ENCODE results near the gene GALNT9. TPM values are rescaled to one million over a fixed set of nuclear protein-coding genes. Genes with fewer than 3 reads are reported as not detected.
"Not testable (repeated sequence)": the region's sequence is repeated elsewhere in the genome, so short reads cannot be mapped to it uniquely, and the experiment has no call there.

Gene GALNT9
- total RNA-seq, 1 experiment from 2014 or later: 0.44 TPM

DNA sequence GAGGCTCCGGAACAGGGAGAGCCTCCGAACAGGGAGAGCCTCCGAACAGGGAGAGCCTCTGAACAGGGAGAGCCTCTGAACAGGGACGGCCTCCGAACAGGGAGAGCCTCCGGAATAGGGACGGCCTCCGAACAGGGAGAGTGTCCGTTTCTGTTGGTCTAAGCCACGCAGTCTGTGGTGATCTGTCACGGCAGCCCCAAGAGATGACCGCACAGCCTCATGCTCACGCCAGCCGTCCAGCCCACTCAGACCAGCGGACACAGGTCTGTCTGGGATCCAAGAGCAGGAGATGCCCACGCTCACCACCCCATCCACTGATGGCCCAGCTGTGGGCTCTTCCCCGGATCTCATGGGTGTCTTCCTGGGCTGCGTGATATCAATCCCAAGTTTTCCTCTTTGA, 33.3 kb downstream of the GALNT9 start:
- no peak for DNase-seq
- POLR2A ChIA-PET (ENCODE audit: unreplicated experiment): no interaction called here
- H3K27ac ChIP-seq (ENCODE audit: low read length): no peak overlapping the region
- CTCF ChIA-PET: no interaction called here
- no peaks in the 10 kb centered on the region for H3K36me3 ChIP-seq (ENCODE audit: low read depth, low read length)
- no peak overlapping the region for H3K4me3 ChIP-seq (ENCODE audit: low read length)
- intact Hi-C loops (cut with micrococcal nuclease): no loop called here
- H3K79me2 ChIP-seq (ENCODE audit: low read length): no peaks in the 10 kb centered on the region
- no peaks in the 10 kb centered on the region for H3K9me2 ChIP-seq (replicated peaks; ENCODE audit: low read length)
- H3K4me1 ChIP-seq (ENCODE audit: insufficient read depth, low read length): no peaks in the 10 kb centered on the region
- BruUV-seq (replicated peaks): no TSS peak
- H3F3A ChIP-seq (ENCODE audit: low read length, unreplicated experiment): peaks cover 4% of the 10 kb centered on the region
- H3K9me3 ChIP-seq (ENCODE audit: low read length): no peaks in the 10 kb centered on the region
- H2AFZ ChIP-seq (ENCODE audit: low read length): no peak overlapping the region
- no peak for ATAC-seq
- H4K20me1 ChIP-seq (ENCODE audit: low read length): no peaks in the 10 kb centered on the region
- no peak overlapping the region for H3K4me2 ChIP-seq (ENCODE audit: low read length)
- TF ChIP-seq EZH2 (IDR thresholded peaks at IDR 0.05; ENCODE audit: low read length, unreplicated experiment): no peak
- TF ChIP-seq, protein P1, sequence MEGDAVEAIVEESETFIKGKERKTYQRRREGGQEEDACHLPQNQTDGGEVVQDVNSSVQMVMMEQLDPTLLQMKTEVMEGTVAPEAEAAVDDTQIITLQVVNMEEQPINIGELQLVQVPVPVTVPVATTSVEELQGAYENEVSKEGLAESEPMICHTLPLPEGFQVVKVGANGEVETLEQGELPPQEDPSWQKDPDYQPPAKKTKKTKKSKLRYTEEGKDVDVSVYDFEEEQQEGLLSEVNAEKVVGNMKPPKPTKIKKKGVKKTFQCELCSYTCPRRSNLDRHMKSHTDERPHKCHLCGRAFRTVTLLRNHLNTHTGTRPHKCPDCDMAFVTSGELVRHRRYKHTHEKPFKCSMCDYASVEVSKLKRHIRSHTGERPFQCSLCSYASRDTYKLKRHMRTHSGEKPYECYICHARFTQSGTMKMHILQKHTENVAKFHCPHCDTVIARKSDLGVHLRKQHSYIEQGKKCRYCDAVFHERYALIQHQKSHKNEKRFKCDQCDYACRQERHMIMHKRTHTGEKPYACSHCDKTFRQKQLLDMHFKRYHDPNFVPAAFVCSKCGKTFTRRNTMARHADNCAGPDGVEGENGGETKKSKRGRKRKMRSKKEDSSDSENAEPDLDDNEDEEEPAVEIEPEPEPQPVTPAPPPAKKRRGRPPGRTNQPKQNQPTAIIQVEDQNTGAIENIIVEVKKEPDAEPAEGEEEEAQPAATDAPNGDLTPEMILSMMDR (conservative IDR thresholded peaks at IDR 0.05; ENCODE audit: low read depth, low read length): no peak
- peaks cover 53% of the 10 kb centered on the region for H3K27me3 ChIP-seq (ENCODE audit: low read length)
- H3K9ac ChIP-seq (ENCODE audit: low read length): no peak overlapping the region

DNA sequence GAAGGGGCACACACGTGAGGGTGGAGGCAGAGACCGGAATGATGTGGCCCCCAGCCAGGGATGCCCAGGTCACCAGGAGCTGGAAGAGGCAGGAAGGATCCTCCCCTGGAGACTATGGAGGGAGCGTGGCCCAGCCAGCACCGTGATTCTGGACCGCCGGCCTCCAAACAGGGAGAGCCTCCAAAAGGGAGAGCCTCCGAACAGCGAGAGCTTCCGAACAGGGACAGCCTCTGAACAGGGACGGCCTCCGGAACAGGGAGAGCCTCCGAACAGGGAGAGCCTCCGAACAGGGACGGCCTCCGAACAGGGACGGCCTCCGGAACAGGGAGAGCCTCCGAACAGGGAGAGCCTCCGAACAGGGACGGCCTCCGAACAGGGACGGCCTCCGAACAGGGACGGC, 33.8 kb downstream of the GALNT9 start:
- H3K36me3 ChIP-seq (ENCODE audit: low read depth, low read length); POLR2A ChIA-PET (ENCODE audit: unreplicated experiment); CTCF ChIA-PET; BruUV-seq (replicated peaks); H3K27ac ChIP-seq (ENCODE audit: low read length); H3K4me3 ChIP-seq (ENCODE audit: low read length); H3K4me1 ChIP-seq (ENCODE audit: insufficient read depth, low read length); H4K20me1 ChIP-seq (ENCODE audit: low read length); H3K9ac ChIP-seq (ENCODE audit: low read length); H3K9me2 ChIP-seq (replicated peaks; ENCODE audit: low read length); H3K4me2 ChIP-seq (ENCODE audit: low read length); H3K79me2 ChIP-seq (ENCODE audit: low read length); H3K9me3 ChIP-seq (ENCODE audit: low read length); H2AFZ ChIP-seq (ENCODE audit: low read length); DNase-seq; H3F3A ChIP-seq (ENCODE audit: low read length, unreplicated experiment); ATAC-seq; intact Hi-C loops (cut with micrococcal nuclease): not testable (repeated sequence)
- H3K27me3 ChIP-seq (ENCODE audit: low read length): peaks cover 53% of the 10 kb centered on the region

DNA sequence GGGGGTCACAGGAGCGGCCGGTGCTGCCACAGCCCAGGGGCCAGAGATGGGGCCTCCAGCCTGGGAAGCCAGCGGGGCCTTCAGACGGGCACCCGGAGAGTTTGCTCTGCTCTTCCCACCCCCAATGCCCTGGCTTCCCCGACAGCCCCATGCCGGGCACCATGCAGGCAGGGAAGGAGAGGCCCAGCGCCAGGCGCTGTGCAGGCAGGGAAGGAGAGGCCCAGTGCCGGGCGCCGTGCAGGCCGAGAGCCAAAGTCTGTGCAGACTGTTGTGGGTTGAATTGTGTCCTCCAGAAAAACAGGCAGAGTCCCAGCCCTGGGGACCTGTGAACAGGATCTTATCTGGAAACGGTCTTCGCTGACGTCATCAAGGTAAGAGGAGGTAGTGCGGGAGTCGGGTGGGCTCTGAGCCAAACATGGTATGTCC, 34.3 kb downstream of the GALNT9 start:
- H4K20me1 ChIP-seq (ENCODE audit: low read length): no peaks in the 10 kb centered on the region
- H3K4me2 ChIP-seq (ENCODE audit: low read length): no peak overlapping the region
- no peaks in the 10 kb centered on the region for H3K79me2 ChIP-seq (ENCODE audit: low read length)
- H3K36me3 ChIP-seq (ENCODE audit: low read depth, low read length): no peaks in the 10 kb centered on the region
- no peak for DNase-seq
- intact Hi-C loops (cut with micrococcal nuclease): no loop called here
- no peaks in the 10 kb centered on the region for H3K9me2 ChIP-seq (replicated peaks; ENCODE audit: low read length)
- TF ChIP-seq, protein P1 (conservative IDR thresholded peaks at IDR 0.05; ENCODE audit: low read depth, low read length): no peak
- TF ChIP-seq EZH2 (IDR thresholded peaks at IDR 0.05; ENCODE audit: low read length, unreplicated experiment): no peak
- TF ChIP-seq EZH2phosphoT487 (IDR thresholded peaks at IDR 0.05; ENCODE audit: borderline replicate concordance, low read length): no peak
- H3K4me3 ChIP-seq (ENCODE audit: low read length): no peak overlapping the region
- peaks cover 4% of the 10 kb centered on the region for H3F3A ChIP-seq (ENCODE audit: low read length, unreplicated experiment)
- ATAC-seq: no peak
- H3K27ac ChIP-seq (ENCODE audit: low read length): no peak overlapping the region
- ChIA-PET CTCF (no interaction called here), POLR2A (ENCODE audit: unreplicated experiment) (no interaction called here)
- no peaks in the 10 kb centered on the region for H3K4me1 ChIP-seq (ENCODE audit: insufficient read depth, low read length)
- no peak overlapping the region for H2AFZ ChIP-seq (ENCODE audit: low read length)
- no peak overlapping the region for H3K9ac ChIP-seq (ENCODE audit: low read length)
- peaks cover 53% of the 10 kb centered on the region for H3K27me3 ChIP-seq (ENCODE audit: low read length)
- H3K9me3 ChIP-seq (ENCODE audit: low read length): no peaks in the 10 kb centered on the region
- no TSS peak for BruUV-seq (replicated peaks)
